ENCODE data around the gene DLK2. TPM values are rescaled to one million over a fixed set of nuclear protein-coding genes. Genes with fewer than 3 reads are reported as not detected.

The DLK2 gene
- total and polyA plus RNA-seq, 2 of the 13 experiments (the other 11 are each of a cell fraction or from before 2014, with no cell fraction given) = 1.2 to 3.8 TPM

DNA sequence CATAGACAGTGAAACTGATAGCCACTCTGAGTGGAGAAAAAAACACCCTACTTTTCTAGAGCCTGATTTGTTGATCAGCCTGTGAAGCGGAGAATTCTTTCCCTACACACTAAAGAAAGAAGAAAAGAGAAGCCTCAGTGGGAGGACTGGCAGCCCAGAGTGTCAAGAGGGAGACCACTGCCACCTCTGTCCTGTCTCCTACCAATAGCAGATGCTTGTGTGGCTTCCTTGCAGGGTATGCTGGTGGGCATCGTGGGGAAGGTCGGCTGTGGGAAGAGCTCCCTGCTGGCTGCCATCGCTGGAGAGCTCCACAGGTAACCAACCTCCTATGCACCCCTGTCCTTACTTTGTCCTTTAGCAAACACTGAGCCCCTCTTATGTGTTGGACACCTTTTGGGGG, 17.6 kb downstream of the DLK2 start:
- Histone ChIP-seq H3K9me3 (ENCODE audit: low read length) (no peaks in the 10 kb centered on the region), H3K4me1 (ENCODE audit: insufficient read depth, low read length) (peaks cover 34% of the 10 kb centered on the region), H3K36me3 (replicated peaks in 1 of 2; ENCODE audit: control insufficient read depth in 1 of 2, insufficient read depth in 2 of 2, low read length in 2 of 2) (peaks cover 8 to 16% of the 10 kb centered on the region in 2 experiments), H3K9ac (ENCODE audit: insufficient read depth, low read depth, low read length) (no peak overlapping the region; the same call in 1 of the 2 replicates), H2AFZ (ENCODE audit: low read length) (no peak overlapping the region), H3K4me3 (replicated peaks in 1 of 3; ENCODE audit: insufficient read depth in 1 of 3, low read depth in 2 of 3, low read length in 3 of 3) (no peak overlapping the region), H3K27me3 (ENCODE audit: control insufficient read depth in 1 of 2, insufficient read depth in 2 of 2, low read length in 2 of 2) (no peaks in the 10 kb centered on the region), H3K27ac (ENCODE audit: extremely low read length, insufficient read depth, low read length) (peak overlapping the region; percentile 63), H3K4me2 (ENCODE audit: low read depth, low read length) (no peak overlapping the region), H4K20me1 (ENCODE audit: insufficient read depth, low read length) (no peaks in the 10 kb centered on the region), H3K79me2 (ENCODE audit: insufficient read depth, low read length) (no peaks in the 10 kb centered on the region)
- ATAC-seq (no peak), FAIRE-seq (no peak), DNase-seq (ENCODE audit: low spot score) (no peak)
- intact Hi-C loops (cut with micrococcal nuclease; ENCODE audit: unreplicated experiment) (loop anchor here (10.0 kb wide), 1 partner anchor 57 kb away; no protein-coding TSS in a partner anchor), in situ Hi-C loops (cut with HindIII; ENCODE audit: extremely low pct_ligation_motif_present, low pct_unique_long_range_greater_than_20kb) (no loop called here)
- ChIA-PET CTCF (ENCODE audit: low intra/inter-chr PET ratio, low total read pairs) (no interaction called here), POLR2A (interaction anchor here (0.7 to 4.5 kb wide), 18 partner anchors 11 to 256 kb away, joined by 3 to 63 read pairs (median 6); partner anchors contain the start of genes ABCC10, CUL9, DLK2 and LRRC73)
- TF ChIP-seq YY1 (IDR thresholded peaks at IDR 0.05; ENCODE audit: insufficient read depth, insufficient replicate concordance, low read depth, low read length) = no peak
- no peak for TF ChIP-seq ZBTB8A (CRISPR knock-in tag; IDR thresholded peaks at IDR 0.05; ENCODE audit: borderline replicate concordance, low read depth)
- 0 out of 2 replicates have a peak, but pooled peaks have one; percentile 52 for TF ChIP-seq CAMTA2 (CRISPR knock-in tag; IDR thresholded peaks at IDR 0.05; ENCODE audit: borderline replicate concordance)
- WGBS (ENCODE audit: low lambda C conversion rate) = 84% methylated on average over 4 of the region's 4 CpGs
- BruUV-seq (replicated peaks) = no TSS peak

DNA sequence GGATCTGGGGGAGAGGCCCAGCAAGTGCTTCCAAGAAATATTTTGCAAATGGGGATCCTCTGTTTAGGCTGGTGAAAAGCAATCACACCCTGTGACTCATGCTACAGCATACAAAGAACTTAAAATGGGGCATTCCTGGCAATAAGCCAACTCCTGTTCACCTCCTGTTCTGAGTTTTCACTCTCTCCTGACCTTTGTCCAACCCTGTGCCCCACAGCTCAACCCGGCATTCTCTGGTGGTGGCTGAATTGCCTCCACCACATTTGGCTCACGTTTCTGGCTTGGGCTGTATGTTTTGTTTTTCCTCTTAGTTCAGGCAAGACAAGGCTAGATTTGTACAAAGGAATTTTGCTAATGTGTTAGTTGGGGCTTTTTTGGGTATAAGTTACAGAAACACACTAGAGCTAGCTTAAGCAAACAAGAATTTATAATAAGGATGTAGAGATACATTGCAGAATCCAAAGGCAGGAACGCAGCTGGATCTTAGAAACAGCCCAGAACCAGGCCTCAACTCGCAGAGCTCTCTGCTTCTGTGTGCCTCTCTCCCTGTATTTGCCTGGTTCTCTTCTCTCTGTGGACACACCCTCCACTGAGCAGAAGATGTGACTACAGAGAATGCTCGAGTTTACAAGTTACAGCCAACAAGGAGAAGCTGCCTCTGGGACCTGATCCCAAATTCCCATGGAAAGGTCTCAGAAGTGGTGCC, 18.6 kb downstream of the DLK2 start:
- Histone ChIP-seq H4K20me1 (ENCODE audit: insufficient read depth, low read length) (no peaks in the 10 kb centered on the region), H3K27me3 (ENCODE audit: control insufficient read depth in 1 of 2, insufficient read depth in 2 of 2, low read length in 2 of 2) (no peaks in the 10 kb centered on the region), H2AFZ (ENCODE audit: low read length) (no peak overlapping the region), H3K27ac (ENCODE audit: extremely low read length, insufficient read depth, low read length) (peak overlapping the region; percentile 63), H3K4me2 (ENCODE audit: low read depth, low read length) (peak overlapping the region; percentile 68), H3K4me3 (replicated peaks in 1 of 3; ENCODE audit: insufficient read depth in 1 of 3, low read depth in 2 of 3, low read length in 3 of 3) (peak overlapping the region in 2 of 3 experiments; percentile 1 to 42; a peak in 3 of 6 replicates), H3K4me1 (ENCODE audit: insufficient read depth, low read length) (peaks cover 34% of the 10 kb centered on the region), H3K9me3 (ENCODE audit: low read length) (no peaks in the 10 kb centered on the region), H3K79me2 (ENCODE audit: insufficient read depth, low read length) (no peaks in the 10 kb centered on the region), H3K9ac (ENCODE audit: insufficient read depth, low read depth, low read length) (peak overlapping the region; percentile 27), H3K36me3 (replicated peaks in 1 of 2; ENCODE audit: control insufficient read depth in 1 of 2, insufficient read depth in 2 of 2, low read length in 2 of 2) (peaks cover 4 to 15% of the 10 kb centered on the region in 2 experiments)
- peak; percentile 97 for DNase-seq (ENCODE audit: low spot score)
- in situ Hi-C loops (cut with HindIII; ENCODE audit: extremely low pct_ligation_motif_present, low pct_unique_long_range_greater_than_20kb) = no loop called here
- ChIA-PET POLR2A (interaction anchor here (0.6 to 4.5 kb wide), 25 partner anchors 10 to 691 kb away, joined by 3 to 63 read pairs (median 6); partner anchors contain the start of genes ABCC10, CNPY3, CUL9 and DLK2), CTCF (ENCODE audit: low intra/inter-chr PET ratio, low total read pairs) (no interaction called here)
- ATAC-seq = peak; percentile 89
- no TSS peak for BruUV-seq (replicated peaks)
- intact Hi-C loops (cut with micrococcal nuclease; ENCODE audit: unreplicated experiment) = loop anchor here (1.0 to 10.0 kb wide), 2 partner anchors 9 to 58 kb away; partner anchors contain the start of gene ABCC10
- 2% methylated on average over 5 of the region's 5 CpGs for WGBS (ENCODE audit: low lambda C conversion rate)
- FAIRE-seq = peak; percentile 99
- TF ChIP-seq, protein P1, sequence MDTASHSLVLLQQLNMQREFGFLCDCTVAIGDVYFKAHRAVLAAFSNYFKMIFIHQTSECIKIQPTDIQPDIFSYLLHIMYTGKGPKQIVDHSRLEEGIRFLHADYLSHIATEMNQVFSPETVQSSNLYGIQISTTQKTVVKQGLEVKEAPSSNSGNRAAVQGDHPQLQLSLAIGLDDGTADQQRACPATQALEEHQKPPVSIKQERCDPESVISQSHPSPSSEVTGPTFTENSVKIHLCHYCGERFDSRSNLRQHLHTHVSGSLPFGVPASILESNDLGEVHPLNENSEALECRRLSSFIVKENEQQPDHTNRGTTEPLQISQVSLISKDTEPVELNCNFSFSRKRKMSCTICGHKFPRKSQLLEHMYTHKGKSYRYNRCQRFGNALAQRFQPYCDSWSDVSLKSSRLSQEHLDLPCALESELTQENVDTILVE (CRISPR knock-in tag; IDR thresholded peaks at IDR 0.05) = 0 out of 2 replicates have a peak, but pooled peaks have one; percentile 26
- TF ChIP-seq SALL1 (CRISPR knock-in tag; IDR thresholded peaks at IDR 0.05) (peak; percentile 93), MEF2D (CRISPR knock-in tag; IDR thresholded peaks at IDR 0.05) (no peak; the same call in 1 of the 2 replicates)
- TF ChIP-seq, protein P2, sequence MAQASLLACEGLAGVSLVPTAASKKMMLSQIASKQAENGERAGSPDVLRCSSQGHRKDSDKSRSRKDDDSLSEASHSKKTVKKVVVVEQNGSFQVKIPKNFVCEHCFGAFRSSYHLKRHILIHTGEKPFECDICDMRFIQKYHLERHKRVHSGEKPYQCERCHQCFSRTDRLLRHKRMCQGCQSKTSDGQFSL (CRISPR knock-in tag; IDR thresholded peaks at IDR 0.05) = 0 out of 2 replicates have a peak, but pooled peaks have one; percentile 55
- TF ChIP-seq, protein P3, sequence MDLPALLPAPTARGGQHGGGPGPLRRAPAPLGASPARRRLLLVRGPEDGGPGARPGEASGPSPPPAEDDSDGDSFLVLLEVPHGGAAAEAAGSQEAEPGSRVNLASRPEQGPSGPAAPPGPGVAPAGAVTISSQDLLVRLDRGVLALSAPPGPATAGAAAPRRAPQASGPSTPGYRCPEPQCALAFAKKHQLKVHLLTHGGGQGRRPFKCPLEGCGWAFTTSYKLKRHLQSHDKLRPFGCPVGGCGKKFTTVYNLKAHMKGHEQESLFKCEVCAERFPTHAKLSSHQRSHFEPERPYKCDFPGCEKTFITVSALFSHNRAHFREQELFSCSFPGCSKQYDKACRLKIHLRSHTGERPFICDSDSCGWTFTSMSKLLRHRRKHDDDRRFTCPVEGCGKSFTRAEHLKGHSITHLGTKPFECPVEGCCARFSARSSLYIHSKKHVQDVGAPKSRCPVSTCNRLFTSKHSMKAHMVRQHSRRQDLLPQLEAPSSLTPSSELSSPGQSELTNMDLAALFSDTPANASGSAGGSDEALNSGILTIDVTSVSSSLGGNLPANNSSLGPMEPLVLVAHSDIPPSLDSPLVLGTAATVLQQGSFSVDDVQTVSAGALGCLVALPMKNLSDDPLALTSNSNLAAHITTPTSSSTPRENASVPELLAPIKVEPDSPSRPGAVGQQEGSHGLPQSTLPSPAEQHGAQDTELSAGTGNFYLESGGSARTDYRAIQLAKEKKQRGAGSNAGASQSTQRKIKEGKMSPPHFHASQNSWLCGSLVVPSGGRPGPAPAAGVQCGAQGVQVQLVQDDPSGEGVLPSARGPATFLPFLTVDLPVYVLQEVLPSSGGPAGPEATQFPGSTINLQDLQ (CRISPR knock-in tag; IDR thresholded peaks at IDR 0.05) = no peak
